ENCODE results near the gene ALDOC. TPM values are rescaled to one million over a fixed set of nuclear protein-coding genes. Genes with fewer than 3 reads are reported as not detected.
A peak's percentile ranks its signal among the peaks of the same experiment; 100 is the strongest.

Gene ALDOC
- total RNA-seq, 1 donor from 2014 or later, result 24.8 TPM

DNA sequence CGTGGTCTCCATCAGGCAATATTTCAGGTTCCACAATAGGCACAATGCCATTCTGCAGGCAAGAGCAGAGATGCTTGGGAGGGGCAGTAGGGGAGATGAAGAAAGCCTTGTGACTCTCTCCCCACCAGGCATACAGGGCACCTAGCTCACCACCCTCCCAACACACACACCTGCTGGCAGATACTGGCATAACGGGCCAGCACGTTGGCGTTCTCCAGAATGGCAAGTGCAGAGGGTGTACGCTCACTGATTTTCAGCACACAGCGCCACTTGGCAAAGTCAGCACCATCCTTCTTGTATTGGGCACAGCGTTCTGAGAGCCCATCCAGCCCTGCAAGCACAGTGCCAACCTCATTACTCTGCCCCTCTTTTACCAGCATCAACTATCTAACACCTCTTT is 2.2 kb downstream of the ALDOC start:
- Histone ChIP-seq H3K36me3 (no peaks in the 10 kb centered on the region), H3K27ac (no peak overlapping the region), H3K27me3 (no peaks in the 10 kb centered on the region), H3K4me3 (no peak overlapping the region), H3K9me3 (no peaks in the 10 kb centered on the region), H3K4me1 (peaks cover 0 to 25% of the 10 kb centered on the region in 2 donors)
- intact Hi-C loops (cut with DNase I), result no loop called here
- TF ChIP-seq, protein P1, sequence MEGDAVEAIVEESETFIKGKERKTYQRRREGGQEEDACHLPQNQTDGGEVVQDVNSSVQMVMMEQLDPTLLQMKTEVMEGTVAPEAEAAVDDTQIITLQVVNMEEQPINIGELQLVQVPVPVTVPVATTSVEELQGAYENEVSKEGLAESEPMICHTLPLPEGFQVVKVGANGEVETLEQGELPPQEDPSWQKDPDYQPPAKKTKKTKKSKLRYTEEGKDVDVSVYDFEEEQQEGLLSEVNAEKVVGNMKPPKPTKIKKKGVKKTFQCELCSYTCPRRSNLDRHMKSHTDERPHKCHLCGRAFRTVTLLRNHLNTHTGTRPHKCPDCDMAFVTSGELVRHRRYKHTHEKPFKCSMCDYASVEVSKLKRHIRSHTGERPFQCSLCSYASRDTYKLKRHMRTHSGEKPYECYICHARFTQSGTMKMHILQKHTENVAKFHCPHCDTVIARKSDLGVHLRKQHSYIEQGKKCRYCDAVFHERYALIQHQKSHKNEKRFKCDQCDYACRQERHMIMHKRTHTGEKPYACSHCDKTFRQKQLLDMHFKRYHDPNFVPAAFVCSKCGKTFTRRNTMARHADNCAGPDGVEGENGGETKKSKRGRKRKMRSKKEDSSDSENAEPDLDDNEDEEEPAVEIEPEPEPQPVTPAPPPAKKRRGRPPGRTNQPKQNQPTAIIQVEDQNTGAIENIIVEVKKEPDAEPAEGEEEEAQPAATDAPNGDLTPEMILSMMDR (IDR thresholded peaks at IDR 0.05), result no peak
- no peak for DNase-seq (ENCODE audit: low spot score in 2 of 2)

DNA sequence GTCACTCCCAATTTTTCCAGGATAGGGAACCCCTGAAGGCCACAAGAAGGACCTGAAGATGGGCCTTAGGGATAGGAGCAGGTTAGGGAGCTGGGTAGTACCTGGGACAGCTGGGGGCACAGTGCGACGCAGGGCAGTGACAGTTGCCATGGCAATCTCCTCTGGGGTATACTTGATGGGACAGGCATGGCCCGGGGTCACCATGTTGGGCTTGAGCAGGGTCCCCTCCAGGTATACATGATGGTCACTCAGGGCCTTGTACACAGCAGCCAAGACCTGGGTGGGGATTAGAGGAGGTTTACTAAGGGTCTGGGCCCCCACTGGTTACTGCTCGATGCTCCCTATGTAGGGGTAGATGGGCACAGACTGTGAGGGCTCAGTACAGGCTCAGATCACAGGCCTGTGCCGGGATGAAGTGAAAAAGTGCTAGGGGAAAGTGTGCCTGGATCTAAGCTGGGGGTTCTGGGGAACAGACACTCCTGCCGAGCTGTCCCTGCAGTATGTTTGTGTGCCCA is 2.7 kb downstream of the ALDOC start:
- no peaks in the 10 kb centered on the region for H3K36me3 ChIP-seq
- no peak overlapping the region for H3K27ac ChIP-seq
- DNase-seq (ENCODE audit: low spot score in 2 of 2), result no peak
- H3K4me1 ChIP-seq, result peaks cover 0 to 25% of the 10 kb centered on the region in 2 donors
- TF ChIP-seq, protein P1 (IDR thresholded peaks at IDR 0.05), result no peak
- intact Hi-C loops (cut with DNase I), result no loop called here
- H3K27me3 ChIP-seq, result no peaks in the 10 kb centered on the region
- H3K4me3 ChIP-seq, result no peak overlapping the region
- H3K9me3 ChIP-seq, result no peaks in the 10 kb centered on the region

DNA sequence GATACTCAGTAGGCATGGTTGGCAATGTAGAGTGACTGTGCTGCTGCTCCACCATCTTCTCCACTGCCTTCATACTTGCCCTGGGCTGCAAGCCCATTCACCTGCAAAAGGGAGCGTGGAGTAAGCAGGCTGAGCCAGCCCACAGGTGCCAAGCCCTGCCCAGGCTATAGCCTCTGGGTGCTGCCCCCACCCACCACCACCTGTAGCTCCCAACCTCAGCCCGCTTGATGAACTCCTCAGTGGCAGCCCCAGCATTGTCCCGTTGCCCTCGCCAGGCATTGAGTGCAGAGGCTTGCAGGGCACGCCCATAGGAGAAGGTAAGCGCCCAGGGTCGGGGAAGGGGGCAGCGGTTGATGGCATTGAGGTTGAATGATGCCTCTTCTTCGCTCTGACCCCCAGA is 3.2 kb downstream of the ALDOC start:
- TF ChIP-seq, protein P1 (IDR thresholded peaks at IDR 0.05), result no peak
- Histone ChIP-seq H3K4me1 (peaks cover 0 to 25% of the 10 kb centered on the region in 2 donors), H3K36me3 (no peaks in the 10 kb centered on the region), H3K9me3 (no peaks in the 10 kb centered on the region), H3K4me3 (no peak overlapping the region), H3K27me3 (no peaks in the 10 kb centered on the region), H3K27ac (no peak overlapping the region)
- intact Hi-C loops (cut with DNase I), result no loop called here
- no peak for DNase-seq (ENCODE audit: low spot score in 2 of 2)

DNA sequence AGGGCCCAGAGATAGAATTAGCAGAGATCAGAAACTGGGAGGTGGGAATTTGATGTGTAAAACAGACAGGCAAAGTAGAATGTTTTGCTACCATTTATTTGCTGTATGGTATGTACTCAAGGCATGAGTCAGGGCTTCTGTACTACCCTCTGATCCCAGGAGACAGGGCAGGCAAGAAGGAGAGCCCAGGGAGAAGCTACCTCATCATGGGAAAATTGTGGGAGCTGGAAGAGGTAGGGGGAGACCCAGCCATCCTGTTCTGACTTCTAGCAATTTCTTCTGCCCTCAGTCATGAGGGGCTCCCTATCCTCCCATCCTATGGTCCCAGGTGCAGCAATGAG is 3.7 kb downstream of the ALDOC start:
- Histone ChIP-seq H3K27me3 (no peaks in the 10 kb centered on the region), H3K36me3 (no peaks in the 10 kb centered on the region), H3K27ac (no peak overlapping the region), H3K9me3 (no peaks in the 10 kb centered on the region), H3K4me1 (peaks cover 0 to 25% of the 10 kb centered on the region in 2 donors), H3K4me3 (no peak overlapping the region)
- intact Hi-C loops (cut with DNase I), result no loop called here
- TF ChIP-seq, protein P1 (IDR thresholded peaks at IDR 0.05), result no peak
- no peak for DNase-seq (ENCODE audit: low spot score in 2 of 2)

DNA sequence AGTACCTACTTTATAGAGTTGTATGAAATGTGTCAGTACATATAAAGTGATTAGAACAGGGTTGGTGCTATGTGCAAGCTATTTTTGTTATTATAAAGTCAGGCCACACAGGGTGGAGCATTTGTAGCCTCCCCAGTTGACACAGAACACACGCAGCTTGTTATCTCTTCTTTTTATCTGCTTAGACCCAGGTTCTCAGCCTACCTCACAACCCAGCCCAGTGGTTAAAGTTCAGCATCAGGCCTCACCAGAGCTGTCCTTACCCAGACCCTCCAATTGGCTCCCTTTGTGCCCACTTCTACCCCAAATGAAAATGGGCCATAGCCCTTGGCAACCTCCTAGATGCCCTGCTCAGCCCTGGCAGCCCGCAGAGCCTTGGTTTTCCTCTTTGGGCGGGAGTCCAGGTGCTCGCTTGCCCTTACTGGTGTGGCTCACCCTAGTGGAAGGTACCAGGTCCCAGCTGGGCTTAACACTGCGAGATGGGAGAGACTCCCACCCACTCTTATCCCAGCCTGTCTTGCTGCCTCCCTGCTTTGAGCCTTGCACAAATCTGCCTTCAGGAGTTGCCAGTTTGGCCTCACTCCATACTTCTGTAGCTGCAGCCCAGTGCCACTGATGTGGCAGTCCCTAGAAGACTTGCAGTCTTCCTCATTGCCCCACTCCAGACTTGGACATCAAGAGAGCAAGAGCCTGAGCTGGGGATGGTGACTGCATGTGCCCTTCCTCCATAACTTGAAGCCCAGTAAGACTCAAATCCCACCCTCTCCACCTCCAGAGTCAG is 4.2 kb downstream of the ALDOC start:
- H3K4me3 ChIP-seq, result peak overlapping the region; percentile 91 to 95
- peak overlapping the region; percentile 75 to 85 for H3K27ac ChIP-seq

More for the DNA sequence above, 4.2 kb downstream of the ALDOC start:
- peaks cover 0 to 25% of the 10 kb centered on the region in 2 donors for H3K4me1 ChIP-seq
- intact Hi-C loops (cut with DNase I), result no loop called here
- no peaks in the 10 kb centered on the region for H3K27me3 ChIP-seq
- no peak for DNase-seq (ENCODE audit: low spot score in 2 of 2)
- no peaks in the 10 kb centered on the region for H3K36me3 ChIP-seq
- TF ChIP-seq, protein P1 (IDR thresholded peaks at IDR 0.05), result no peak
- H3K9me3 ChIP-seq, result no peaks in the 10 kb centered on the region

Measured in ascending aorta (tissue), 2 donors.